Osteoblast (primary cell): ENCODE data around the gene ZYX. TPM values are rescaled to one million over a fixed set of nuclear protein-coding genes. Genes with fewer than 3 reads are reported as not detected.
A peak's percentile ranks its signal among the peaks of the same experiment; 100 is the strongest.

Source experiments
- DNase-seq: peaks from one replicate; pipeline ENCODE4 v3.0.0; 2011; ENCODE audit warnings: low spot score, mixed read lengths; ENCODE audit not compliant: insufficient read length; ENCODE audit errors: missing footprints
- H2AFZ ChIP-seq: 2 replicates; pipeline ENCODE4 v1.6.0; 2011; ENCODE audit warnings: mild to moderate bottlenecking, low read length
- H3K27ac ChIP-seq: 2 replicates; pipeline ENCODE4 v1.5.1; 2011; ENCODE audit warnings: mild to moderate bottlenecking, low read depth, low read length, moderate library complexity
- H3K27me3 ChIP-seq: 2 replicates; pipeline ENCODE4 v1.6.0; 2012; ENCODE audit warnings: mild to moderate bottlenecking, control low read depth, inconsistent platforms, low read length, moderate library complexity; ENCODE audit not compliant: insufficient read depth
- H3K36me3 ChIP-seq: 2 replicates; pipeline ENCODE4 v1.5.1; 2011; ENCODE audit warnings: mild to moderate bottlenecking, low read length, control low read depth, moderate library complexity; ENCODE audit not compliant: insufficient read depth
- H3K4me1 ChIP-seq: 2 replicates; pipeline ENCODE4 v1.5.1; 2011; ENCODE audit warnings: mild to moderate bottlenecking, low read length, control low read depth, moderate library complexity; ENCODE audit not compliant: insufficient read depth
- H3K4me2 ChIP-seq: 2 replicates; pipeline ENCODE4 v1.6.0; 2011; ENCODE audit warnings: mild to moderate bottlenecking, low read length; ENCODE audit not compliant: insufficient read depth
- H3K4me3 ChIP-seq: fragments of 200-600 bp; sonication (generic); 3 replicates; pipeline ENCODE4 v1.5.1; 2012; ENCODE audit warnings: mild to moderate bottlenecking, low read length, inconsistent platforms; ENCODE audit not compliant: insufficient read depth
- H3K79me2 ChIP-seq: 2 replicates; pipeline ENCODE4 v1.6.0; 2012; ENCODE audit warnings: mild to moderate bottlenecking, low read length, control low read depth, inconsistent platforms; ENCODE audit not compliant: insufficient read depth
- H3K9me3 ChIP-seq: 2 replicates; pipeline ENCODE4 v1.5.1; 2011; ENCODE audit warnings: low read depth, low read length, control low read depth
- H4K20me1 ChIP-seq: 2 replicates; pipeline ENCODE4 v1.6.0; 2012; ENCODE audit warnings: mild to moderate bottlenecking, low read length, control low read depth; ENCODE audit not compliant: insufficient read depth
- total RNA-seq: library from RNA; depleted of rRNA; stranded (reverse); fragments of >200 nt; gene quantifications from 2 replicates; pipeline ENCODE4 v1.2.3, GENCODE V29; 2012
- TF ChIP-seq, protein P1 (sequence below): IDR thresholded peaks from 2 replicates; pipeline ENCODE4 v1.5.1; 2011; ENCODE audit warnings: mild to moderate bottlenecking, low read depth, low read length, moderate library complexity; ENCODE audit errors: extremely low read depth

Gene ZYX
- total RNA-seq, 1 donor, result 47.4 TPM

DNA sequence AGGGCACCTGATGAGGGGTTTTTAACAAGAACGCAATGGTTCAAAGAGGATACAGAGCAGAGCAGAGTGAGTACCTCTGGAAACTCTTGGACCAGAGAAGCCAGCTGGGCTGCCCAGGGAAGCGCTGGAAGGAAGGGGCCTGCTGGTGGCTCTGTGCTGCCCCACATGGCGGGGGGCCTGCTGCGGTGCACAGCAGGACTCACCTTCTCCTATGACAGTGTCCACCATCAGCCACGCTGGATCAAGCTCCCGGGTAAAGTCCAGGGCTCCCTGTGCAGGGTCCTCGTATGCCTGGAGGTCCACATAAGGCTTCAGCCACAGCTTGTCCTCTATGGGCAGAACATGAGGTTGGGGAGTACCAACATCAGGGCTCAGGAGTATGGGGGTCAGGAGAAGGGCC lies 15.0 kb downstream of the ZYX start:
- TF ChIP-seq, protein P1, sequence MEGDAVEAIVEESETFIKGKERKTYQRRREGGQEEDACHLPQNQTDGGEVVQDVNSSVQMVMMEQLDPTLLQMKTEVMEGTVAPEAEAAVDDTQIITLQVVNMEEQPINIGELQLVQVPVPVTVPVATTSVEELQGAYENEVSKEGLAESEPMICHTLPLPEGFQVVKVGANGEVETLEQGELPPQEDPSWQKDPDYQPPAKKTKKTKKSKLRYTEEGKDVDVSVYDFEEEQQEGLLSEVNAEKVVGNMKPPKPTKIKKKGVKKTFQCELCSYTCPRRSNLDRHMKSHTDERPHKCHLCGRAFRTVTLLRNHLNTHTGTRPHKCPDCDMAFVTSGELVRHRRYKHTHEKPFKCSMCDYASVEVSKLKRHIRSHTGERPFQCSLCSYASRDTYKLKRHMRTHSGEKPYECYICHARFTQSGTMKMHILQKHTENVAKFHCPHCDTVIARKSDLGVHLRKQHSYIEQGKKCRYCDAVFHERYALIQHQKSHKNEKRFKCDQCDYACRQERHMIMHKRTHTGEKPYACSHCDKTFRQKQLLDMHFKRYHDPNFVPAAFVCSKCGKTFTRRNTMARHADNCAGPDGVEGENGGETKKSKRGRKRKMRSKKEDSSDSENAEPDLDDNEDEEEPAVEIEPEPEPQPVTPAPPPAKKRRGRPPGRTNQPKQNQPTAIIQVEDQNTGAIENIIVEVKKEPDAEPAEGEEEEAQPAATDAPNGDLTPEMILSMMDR, result no peak
- Histone ChIP-seq H3K27me3 (peaks cover 3% of the 10 kb centered on the region), H3K9me3 (no peaks in the 10 kb centered on the region), H4K20me1 (peaks cover 14% of the 10 kb centered on the region), H3K4me1 (peaks cover 25% of the 10 kb centered on the region), H3K79me2 (no peaks in the 10 kb centered on the region), H3K36me3 (peaks cover 15% of the 10 kb centered on the region), H3K4me3 (no peak overlapping the region), H3K4me2 (no peak overlapping the region), H2AFZ (no peak overlapping the region), H3K27ac (no peak overlapping the region)
- no peak for DNase-seq

DNA sequence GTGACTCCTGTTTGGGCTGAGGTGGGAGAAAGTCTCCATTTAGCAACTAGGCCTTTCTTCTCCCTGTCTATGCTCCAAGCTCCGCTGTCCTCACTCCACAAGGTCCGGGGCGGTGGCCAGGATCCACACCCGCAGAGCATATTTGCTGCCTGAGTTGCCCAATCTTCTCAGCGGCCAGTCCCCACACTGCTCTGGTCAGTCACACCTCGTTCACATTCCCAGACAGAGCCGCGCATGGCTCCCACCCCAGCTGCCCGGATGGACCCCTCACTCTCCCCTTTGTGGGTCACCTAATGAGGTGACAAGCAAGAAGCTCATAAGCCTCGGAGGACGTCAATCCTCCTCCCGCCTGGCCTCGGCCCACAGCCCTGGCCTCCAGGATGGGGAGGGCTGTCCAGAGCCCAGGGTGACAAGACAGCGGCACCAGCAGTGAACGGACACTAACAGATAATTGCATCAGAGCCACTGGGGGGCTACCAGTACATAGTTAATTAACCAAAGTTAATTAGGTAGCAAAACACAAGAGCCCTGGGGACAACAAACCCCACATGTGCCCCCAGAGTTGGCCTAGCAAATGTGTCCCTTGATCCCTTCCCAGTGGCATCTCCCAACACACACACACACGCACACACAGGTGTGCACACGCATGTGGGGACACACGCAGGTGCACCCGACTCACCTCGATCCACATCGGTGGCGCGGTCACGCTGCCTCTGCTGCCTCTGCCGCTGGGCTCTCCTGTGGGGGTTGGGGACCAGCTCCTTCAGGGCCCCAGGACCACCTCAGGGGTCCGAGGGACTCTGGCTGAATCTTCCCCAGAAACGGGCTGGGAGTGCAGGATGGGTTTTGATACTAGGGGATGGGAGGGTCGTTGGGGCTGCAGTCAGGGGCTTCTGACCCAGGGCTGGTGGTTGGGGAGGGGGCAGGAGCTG lies 15.7 kb downstream of the ZYX start:
- Histone ChIP-seq H3K4me3 (no peak overlapping the region), H3K9me3 (no peaks in the 10 kb centered on the region), H3K4me2 (no peak overlapping the region), H3K27ac (no peak overlapping the region), H3K27me3 (peaks cover 3% of the 10 kb centered on the region), H2AFZ (no peak overlapping the region), H3K79me2 (no peaks in the 10 kb centered on the region), H3K36me3 (peaks cover 9% of the 10 kb centered on the region), H3K4me1 (peaks cover 18% of the 10 kb centered on the region), H4K20me1 (peaks cover 7% of the 10 kb centered on the region)
- peak; percentile 88 for DNase-seq
- TF ChIP-seq, protein P1, result no peak

DNA sequence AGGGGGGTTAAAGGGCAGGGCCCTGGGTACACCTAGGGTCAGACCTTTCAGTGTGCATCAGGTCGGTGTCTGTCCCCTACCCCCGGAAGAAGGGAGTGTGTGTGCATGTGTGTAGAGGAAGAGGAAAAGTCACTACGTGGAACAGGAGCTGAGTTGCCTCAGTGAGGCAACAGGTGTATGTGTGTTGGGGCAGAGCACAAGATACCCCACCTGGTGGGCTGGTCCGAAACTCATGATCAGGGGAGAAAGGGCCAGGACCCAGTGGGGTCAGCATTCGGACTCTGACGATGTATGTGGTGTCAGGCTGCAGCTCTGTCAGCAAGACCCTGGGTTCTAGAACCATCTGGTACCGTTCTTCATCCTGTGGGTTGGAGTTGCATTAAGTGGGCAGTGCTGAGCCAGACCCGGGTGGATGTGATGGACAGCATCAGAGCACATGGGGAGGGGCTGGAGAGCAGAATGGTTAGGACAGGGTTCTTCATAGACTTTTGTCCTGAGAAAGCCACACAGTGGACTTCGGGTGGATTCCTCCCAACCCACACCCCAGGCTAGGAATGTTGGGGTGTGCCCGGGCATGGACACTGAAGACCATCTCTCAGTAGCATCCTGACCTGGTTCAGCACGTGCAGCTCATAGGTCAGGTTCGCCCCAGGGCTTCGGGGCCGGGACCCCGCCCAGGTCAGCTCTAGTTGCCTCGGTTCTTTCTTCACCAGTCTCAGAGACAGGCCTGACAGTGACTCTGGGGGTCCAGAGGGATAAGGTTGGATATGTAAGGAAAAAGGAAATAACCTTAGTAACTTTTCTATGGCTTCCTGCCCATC lies 16.8 kb downstream of the ZYX start:
- Histone ChIP-seq H3K4me2 (no peak overlapping the region), H3K27me3 (peaks cover 3% of the 10 kb centered on the region), H3K9me3 (no peaks in the 10 kb centered on the region), H4K20me1 (peaks cover 2% of the 10 kb centered on the region), H3K4me3 (no peak overlapping the region), H3K36me3 (peaks cover 3% of the 10 kb centered on the region), H3K4me1 (peaks cover 8% of the 10 kb centered on the region), H2AFZ (no peak overlapping the region), H3K79me2 (no peaks in the 10 kb centered on the region), H3K27ac (no peak overlapping the region)
- TF ChIP-seq, protein P1, result no peak
- DNase-seq, result peak; percentile 85

DNA sequence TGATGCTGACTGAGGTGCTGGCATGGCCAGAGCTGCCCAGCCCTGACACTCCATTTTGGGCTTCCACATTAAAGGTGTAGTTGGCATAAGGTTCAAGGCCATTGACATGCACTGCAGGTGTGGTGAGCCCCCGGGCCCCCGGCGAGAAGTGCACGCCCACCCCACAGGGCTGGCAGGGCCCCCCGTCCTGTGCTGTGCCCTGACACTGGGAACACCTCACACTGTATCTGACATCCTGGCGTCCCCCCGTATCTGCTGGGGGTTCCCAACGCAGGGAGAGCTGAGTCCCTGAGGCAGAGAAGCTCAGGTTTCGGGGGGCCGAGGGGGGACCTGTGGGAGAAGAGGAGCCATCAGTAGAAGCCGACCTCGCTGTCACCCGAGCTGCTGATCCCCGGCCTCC lies 17.5 kb downstream of the ZYX start:
- no peaks in the 10 kb centered on the region for H3K36me3 ChIP-seq
- no peak overlapping the region for H3K27ac ChIP-seq
- H4K20me1 ChIP-seq, result no peaks in the 10 kb centered on the region
- no peak for DNase-seq
- H3K9me3 ChIP-seq, result no peaks in the 10 kb centered on the region
- peaks cover 3% of the 10 kb centered on the region for H3K27me3 ChIP-seq
- no peaks in the 10 kb centered on the region for H3K79me2 ChIP-seq
- TF ChIP-seq, protein P1, result no peak
- peaks cover under 1% of the 10 kb centered on the region for H3K4me1 ChIP-seq
- no peak overlapping the region for H2AFZ ChIP-seq
- no peak overlapping the region for H3K4me2 ChIP-seq
- H3K4me3 ChIP-seq, result no peak overlapping the region
